ENCODE data around the gene IL10RB. TPM values are rescaled to one million over a fixed set of nuclear protein-coding genes. Genes with fewer than 3 reads are reported as not detected.

The IL10RB gene
- total RNA-seq, 3 donors from 2014 or later: 31.0 to 39.5 (median 31.8) TPM

DNA sequence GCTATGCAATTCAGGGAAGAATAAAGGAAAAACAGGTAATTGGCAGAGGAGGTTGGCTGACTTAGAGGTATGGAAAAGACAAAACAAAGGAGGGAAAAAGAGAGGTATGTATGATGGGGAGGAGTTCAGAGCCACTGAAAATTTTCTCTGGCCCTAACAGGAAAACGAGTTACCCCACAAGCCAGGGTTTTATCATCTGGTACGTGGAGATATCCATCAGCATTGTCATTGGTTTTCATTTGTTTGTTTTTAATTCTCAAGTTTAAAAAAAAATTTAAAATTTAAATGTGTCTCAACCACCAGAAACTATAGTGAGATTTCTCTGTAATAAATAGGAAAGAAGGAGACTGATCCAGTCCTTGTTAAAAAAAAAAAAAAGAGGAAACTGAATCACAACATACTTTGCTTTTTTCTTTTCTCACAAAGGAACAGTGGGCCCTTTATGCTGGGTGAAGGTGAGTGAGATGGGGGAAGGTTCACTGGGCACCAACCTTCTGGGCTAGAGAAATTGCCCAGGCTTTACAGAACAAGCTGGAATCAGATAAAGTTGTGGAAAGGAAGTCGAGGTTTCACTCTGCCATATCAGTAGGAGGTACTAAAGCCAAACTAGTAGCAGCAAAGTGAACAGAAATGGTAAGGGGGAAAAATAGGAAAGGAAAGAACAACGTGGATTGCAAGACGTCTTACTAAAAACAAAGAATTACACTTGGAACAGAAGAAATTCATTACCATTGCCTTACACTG, 33.7 kb upstream of the IL10RB start:
- intact Hi-C loops (cut with DNase I; ENCODE audit: low total_unique reads): no loop called here
- Histone ChIP-seq H3K36me3 (no peaks in the 10 kb centered on the region), H3K27me3 (no peaks in the 10 kb centered on the region), H3K9me3 (no peaks in the 10 kb centered on the region), H3K4me3 (no peak overlapping the region), H3K4me1 (peaks cover 0 to 6% of the 10 kb centered on the region in 2 donors), H3K27ac (peak overlapping the region in 1 of 2 donors; percentile 90)
- TF ChIP-seq CTCF (IDR thresholded peaks at IDR 0.05) (no peak), POLR2AphosphoS5 (IDR thresholded peaks at IDR 0.05) (no peak), POLR2A (IDR thresholded peaks at IDR 0.05) (no peak)
- no peak for DNase-seq (ENCODE audit: low spot score in 2 of 2)

DNA sequence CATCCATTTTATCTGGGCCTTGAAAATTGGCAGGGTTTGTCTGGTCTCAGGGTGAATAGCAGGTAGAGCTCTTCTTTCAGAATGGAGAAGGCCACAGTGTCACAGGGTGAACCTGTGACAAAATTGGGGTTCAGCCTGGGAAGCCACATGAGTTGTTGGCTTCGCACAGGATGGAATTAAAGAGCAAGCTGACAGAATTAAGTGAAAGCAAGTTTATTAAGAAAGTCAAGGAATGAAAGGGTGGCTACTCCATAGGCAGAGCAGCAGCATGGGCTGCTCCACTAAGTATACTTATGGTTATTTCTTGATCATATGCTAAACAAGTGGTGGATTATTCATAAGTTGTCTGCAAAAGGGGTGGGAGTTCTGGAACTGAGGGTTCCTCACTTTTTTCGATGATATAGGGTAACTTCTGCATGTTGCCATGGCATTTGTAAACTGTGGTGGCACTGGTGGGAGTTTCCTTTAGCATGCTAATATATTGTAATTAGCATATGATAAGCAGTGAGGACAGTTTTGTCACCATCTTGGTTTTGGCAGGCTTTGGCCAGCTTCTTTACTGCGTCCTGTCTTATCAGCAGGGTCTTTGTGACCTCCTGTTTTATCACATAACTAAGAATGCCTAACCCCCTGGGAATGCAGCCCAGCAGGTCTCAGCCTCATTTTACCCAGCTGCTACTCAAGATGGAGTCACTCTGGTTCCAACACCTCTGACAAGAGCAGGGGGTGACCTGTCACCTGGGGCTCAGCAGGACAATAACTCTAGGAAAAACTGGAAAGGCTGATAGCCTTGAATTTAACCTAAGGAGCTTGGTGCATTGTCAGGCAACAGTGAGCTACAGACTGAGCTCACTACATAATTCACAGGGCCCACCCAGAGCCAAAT, 31.3 kb upstream of the IL10RB start:
- no peak for TF ChIP-seq POLR2A (IDR thresholded peaks at IDR 0.05)
- TF ChIP-seq POLR2AphosphoS5 (IDR thresholded peaks at IDR 0.05): no peak
- no peak for TF ChIP-seq CTCF (IDR thresholded peaks at IDR 0.05)
- H3K9me3 ChIP-seq: no peaks in the 10 kb centered on the region
- no peaks in the 10 kb centered on the region for H3K36me3 ChIP-seq
- H3K27me3 ChIP-seq: no peaks in the 10 kb centered on the region
- no peak overlapping the region for H3K4me3 ChIP-seq
- intact Hi-C loops (cut with DNase I; ENCODE audit: low total_unique reads): no loop called here
- peaks cover 0 to 6% of the 10 kb centered on the region in 2 donors for H3K4me1 ChIP-seq
- no peak overlapping the region for H3K27ac ChIP-seq
- no peak for DNase-seq (ENCODE audit: low spot score in 2 of 2)

DNA sequence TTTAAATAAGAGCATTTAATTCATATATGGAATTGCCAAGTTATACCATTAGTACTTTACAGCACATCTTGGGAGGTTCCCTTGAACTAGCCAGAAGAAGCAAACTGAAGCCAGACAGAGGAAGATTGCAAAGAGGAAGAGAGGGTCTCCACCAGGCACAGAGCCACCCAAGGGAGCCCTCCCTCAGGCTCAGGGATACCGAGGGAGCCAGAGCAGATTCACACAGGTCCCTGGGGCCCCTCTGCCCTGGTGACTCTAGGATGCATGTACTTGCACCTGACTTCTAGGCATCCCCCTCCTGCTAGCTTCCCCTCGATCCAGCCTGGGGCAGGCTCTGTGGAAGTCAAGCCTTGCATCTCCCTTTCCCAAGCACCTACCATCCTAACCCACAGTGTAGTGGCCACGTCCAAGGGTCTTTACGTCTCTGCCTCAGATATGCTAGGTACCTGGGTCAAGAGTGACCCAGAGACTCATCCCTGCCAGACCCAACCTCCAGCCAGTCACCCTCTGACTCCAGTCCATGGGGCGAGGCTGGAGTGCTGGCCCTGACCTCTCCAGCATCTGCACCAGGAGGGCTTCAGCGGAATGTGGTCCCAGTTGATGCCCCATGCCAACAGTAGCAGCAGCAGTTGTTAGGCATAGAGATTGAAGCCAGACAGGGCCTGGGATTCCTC, 30.0 kb upstream of the IL10RB start:
- H3K4me1 ChIP-seq: peaks cover 0 to 6% of the 10 kb centered on the region in 2 donors
- no peaks in the 10 kb centered on the region for H3K36me3 ChIP-seq
- no peak overlapping the region for H3K27ac ChIP-seq
- intact Hi-C loops (cut with DNase I; ENCODE audit: low total_unique reads): no loop called here
- no peak for DNase-seq (ENCODE audit: low spot score in 2 of 2)
- no peak overlapping the region for H3K4me3 ChIP-seq
- no peaks in the 10 kb centered on the region for H3K9me3 ChIP-seq
- H3K27me3 ChIP-seq: no peaks in the 10 kb centered on the region
- TF ChIP-seq POLR2AphosphoS5 (IDR thresholded peaks at IDR 0.05) (no peak), CTCF (IDR thresholded peaks at IDR 0.05) (no peak), POLR2A (IDR thresholded peaks at IDR 0.05) (no peak)

DNA sequence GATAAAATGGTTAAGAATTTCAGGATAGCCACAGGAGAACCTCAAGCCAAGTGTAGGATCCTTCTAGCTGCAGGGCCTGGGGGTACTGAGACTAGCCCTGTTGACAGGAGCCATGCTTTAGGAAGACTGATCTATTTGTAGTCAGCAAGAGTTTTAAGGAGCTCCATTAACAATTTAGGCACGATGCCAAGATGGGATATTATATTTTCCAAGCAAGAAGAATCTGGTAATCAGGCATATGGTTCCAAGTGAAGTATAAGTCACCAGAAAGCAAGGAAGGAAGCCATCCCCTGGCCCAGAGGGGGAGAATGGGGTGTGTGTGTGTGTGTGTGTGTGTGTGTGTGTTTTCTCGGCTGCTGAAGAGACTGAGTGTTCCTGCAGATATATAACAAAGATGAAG, 29.4 kb upstream of the IL10RB start:
- H3K4me1 ChIP-seq: peaks cover 0 to 4% of the 10 kb centered on the region in 2 donors
- no peaks in the 10 kb centered on the region for H3K9me3 ChIP-seq

More for the DNA sequence above, 29.4 kb upstream of the IL10RB start:
- DNase-seq (ENCODE audit: low spot score in 2 of 2): no peak
- TF ChIP-seq POLR2A (IDR thresholded peaks at IDR 0.05) (no peak), CTCF (IDR thresholded peaks at IDR 0.05) (no peak), POLR2AphosphoS5 (IDR thresholded peaks at IDR 0.05) (no peak)
- intact Hi-C loops (cut with DNase I; ENCODE audit: low total_unique reads): no loop called here
- Histone ChIP-seq H3K27ac (no peak overlapping the region), H3K27me3 (no peaks in the 10 kb centered on the region), H3K4me3 (no peak overlapping the region), H3K36me3 (no peaks in the 10 kb centered on the region)

Data from breast epithelium (tissue), 4 donors.